ENCODE measurements around the gene NLRP2B.

GRCh38 chrX:57675320-57675719, 4.7 kb downstream of the NLRP2B start:
- no peak for TF ChIP-seq POLR2A (IDR thresholded peaks at IDR 0.05; ENCODE audit: low read length)
- no peak for TF ChIP-seq GATA1 (IDR thresholded peaks at IDR 0.05; ENCODE audit: low read depth, low read length)
